Measurements from ENCODE around the gene TMEM186.

TMEM186 gene

GRCh38 chr16:8763083-8763482 lies 34.4 kb downstream of the TMEM186 start:
- in situ Hi-C loops (cut with HindIII; ENCODE audit: low sequenced_read_pairs): no loop called here

GRCh38 chr16:8762254-8762653 lies 35.2 kb downstream of the TMEM186 start:
- TF ChIP-seq CTCF (IDR thresholded peaks at IDR 0.05; ENCODE audit: low read depth, low read length): no peak
- DNase-seq (ENCODE audit: low read depth, low spot score): no peak
- H3K4me3 ChIP-seq (ENCODE audit: low read depth, low read length): no peak overlapping the region
- in situ Hi-C loops (cut with HindIII; ENCODE audit: low sequenced_read_pairs): no loop called here

More at GRCh38 chr16:8763083-8763482, 34.4 kb downstream of the TMEM186 start:
- H3K4me3 ChIP-seq (ENCODE audit: low read depth, low read length): no peak overlapping the region
- DNase-seq (ENCODE audit: low read depth, low spot score): no peak
- TF ChIP-seq CTCF (IDR thresholded peaks at IDR 0.05; ENCODE audit: low read depth, low read length): no peak

GRCh38 chr16:8761078-8761477 lies 36.4 kb downstream of the TMEM186 start:
- no peak for TF ChIP-seq CTCF (IDR thresholded peaks at IDR 0.05; ENCODE audit: low read depth, low read length)
- no peak overlapping the region for H3K4me3 ChIP-seq (ENCODE audit: low read depth, low read length)
- in situ Hi-C loops (cut with HindIII; ENCODE audit: low sequenced_read_pairs): no loop called here
- no peak for DNase-seq (ENCODE audit: low read depth, low spot score)

- H3K4me3 ChIP-seq (ENCODE audit: low read depth, low read length): no peak overlapping the region
- in situ Hi-C loops (cut with HindIII; ENCODE audit: low sequenced_read_pairs): no loop called here
- no peak for TF ChIP-seq CTCF (IDR thresholded peaks at IDR 0.05; ENCODE audit: low read depth, low read length)
- DNase-seq (ENCODE audit: low read depth, low spot score): no peak
These were observed 37.4 kb downstream of the TMEM186 start for GRCh38 chr16:8760021-8760420.

GRCh38 chr16:8758022-8758421 lies 39.4 kb downstream of the TMEM186 start:
- no peak overlapping the region for H3K4me3 ChIP-seq (ENCODE audit: low read depth, low read length)
- no peak for DNase-seq (ENCODE audit: low read depth, low spot score)
- in situ Hi-C loops (cut with HindIII; ENCODE audit: low sequenced_read_pairs): no loop called here
- TF ChIP-seq CTCF (IDR thresholded peaks at IDR 0.05; ENCODE audit: low read depth, low read length): no peak

GRCh38 chr16:8756755-8757154 lies 40.7 kb downstream of the TMEM186 start:
- H3K4me3 ChIP-seq (ENCODE audit: low read depth, low read length): no peak overlapping the region
- in situ Hi-C loops (cut with HindIII; ENCODE audit: low sequenced_read_pairs): no loop called here
- no peak for DNase-seq (ENCODE audit: low read depth, low spot score)
- TF ChIP-seq CTCF (IDR thresholded peaks at IDR 0.05; ENCODE audit: low read depth, low read length): no peak
